ENCODE data around the gene TRIM43B. TPM values are rescaled to one million over a fixed set of nuclear protein-coding genes. Genes with fewer than 3 reads are reported as not detected.

Gene TRIM43B
- total and polyA plus RNA-seq, 4 donors: not detected

DNA sequence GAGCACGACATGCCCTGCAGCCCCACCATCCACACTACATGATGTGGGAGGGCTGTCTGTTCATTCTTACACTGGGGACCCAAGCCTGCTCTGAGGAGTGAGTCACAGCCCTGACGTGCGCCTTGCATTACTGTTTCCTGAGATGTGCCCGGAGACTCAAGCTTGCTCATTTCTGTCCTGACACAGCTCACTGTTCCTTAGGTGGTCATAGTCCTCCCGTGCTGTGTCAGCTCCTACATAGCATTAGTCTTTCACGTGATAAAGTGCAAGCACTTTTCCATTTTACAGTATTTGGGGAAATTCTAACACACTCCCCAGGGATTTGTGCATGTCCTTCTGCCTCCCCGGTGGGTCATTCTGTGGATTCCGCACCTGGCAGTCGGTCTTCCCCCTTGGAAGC, 46.2 kb upstream of the TRIM43B start:
- 96% methylated on average over 9 of the region's 9 CpGs for WGBS
- no peak for DNase-seq (ENCODE audit: low spot score)
- Histone ChIP-seq H3K4me1 (ENCODE audit: control insufficient read depth in 4 of 4, insufficient read depth in 4 of 4, low read length in 3 of 4) (peaks cover 0 to 15% (median under 1%) of the 10 kb centered on the region in 4 donors), H3K4me3 (ENCODE audit: low read depth in 1 of 3, low read length in 3 of 3) (no peak overlapping the region), H3K36me3 (ENCODE audit: control insufficient read depth in 4 of 4, insufficient read depth in 3 of 4, low read depth in 1 of 4, low read length in 3 of 4) (peaks cover 0 to 13% (median 5%) of the 10 kb centered on the region in 4 donors), H3K9ac (ENCODE audit: low read depth in 1 of 2, low read length in 2 of 2) (no peak overlapping the region), H3K27me3 (ENCODE audit: control insufficient read depth in 4 of 4, insufficient read depth in 4 of 4, low read length in 3 of 4) (no peaks in the 10 kb centered on the region), H3K9me3 (ENCODE audit: control insufficient read depth in 4 of 4, low read length in 3 of 4) (no peaks in the 10 kb centered on the region), H3K27ac (ENCODE audit: low read depth in 1 of 2, low read length in 2 of 2) (no peak overlapping the region)
- no peak for TF ChIP-seq TAF1 (conservative IDR thresholded peaks at IDR 0.05)
- TF ChIP-seq, protein P1, sequence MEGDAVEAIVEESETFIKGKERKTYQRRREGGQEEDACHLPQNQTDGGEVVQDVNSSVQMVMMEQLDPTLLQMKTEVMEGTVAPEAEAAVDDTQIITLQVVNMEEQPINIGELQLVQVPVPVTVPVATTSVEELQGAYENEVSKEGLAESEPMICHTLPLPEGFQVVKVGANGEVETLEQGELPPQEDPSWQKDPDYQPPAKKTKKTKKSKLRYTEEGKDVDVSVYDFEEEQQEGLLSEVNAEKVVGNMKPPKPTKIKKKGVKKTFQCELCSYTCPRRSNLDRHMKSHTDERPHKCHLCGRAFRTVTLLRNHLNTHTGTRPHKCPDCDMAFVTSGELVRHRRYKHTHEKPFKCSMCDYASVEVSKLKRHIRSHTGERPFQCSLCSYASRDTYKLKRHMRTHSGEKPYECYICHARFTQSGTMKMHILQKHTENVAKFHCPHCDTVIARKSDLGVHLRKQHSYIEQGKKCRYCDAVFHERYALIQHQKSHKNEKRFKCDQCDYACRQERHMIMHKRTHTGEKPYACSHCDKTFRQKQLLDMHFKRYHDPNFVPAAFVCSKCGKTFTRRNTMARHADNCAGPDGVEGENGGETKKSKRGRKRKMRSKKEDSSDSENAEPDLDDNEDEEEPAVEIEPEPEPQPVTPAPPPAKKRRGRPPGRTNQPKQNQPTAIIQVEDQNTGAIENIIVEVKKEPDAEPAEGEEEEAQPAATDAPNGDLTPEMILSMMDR (IDR thresholded peaks at IDR 0.05; ENCODE audit: low read depth, low read length, missing input control): no peak
- TF ChIP-seq EGR1 (IDR thresholded peaks at IDR 0.05; ENCODE audit: low read depth in 2 of 2): no peak
- TF ChIP-seq, protein P2, sequence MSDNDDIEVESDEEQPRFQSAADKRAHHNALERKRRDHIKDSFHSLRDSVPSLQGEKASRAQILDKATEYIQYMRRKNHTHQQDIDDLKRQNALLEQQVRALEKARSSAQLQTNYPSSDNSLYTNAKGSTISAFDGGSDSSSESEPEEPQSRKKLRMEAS (IDR thresholded peaks at IDR 0.05): no peak
- no peak for TF ChIP-seq YY1 (IDR thresholded peaks at IDR 0.05)
- TF ChIP-seq, protein P3, sequence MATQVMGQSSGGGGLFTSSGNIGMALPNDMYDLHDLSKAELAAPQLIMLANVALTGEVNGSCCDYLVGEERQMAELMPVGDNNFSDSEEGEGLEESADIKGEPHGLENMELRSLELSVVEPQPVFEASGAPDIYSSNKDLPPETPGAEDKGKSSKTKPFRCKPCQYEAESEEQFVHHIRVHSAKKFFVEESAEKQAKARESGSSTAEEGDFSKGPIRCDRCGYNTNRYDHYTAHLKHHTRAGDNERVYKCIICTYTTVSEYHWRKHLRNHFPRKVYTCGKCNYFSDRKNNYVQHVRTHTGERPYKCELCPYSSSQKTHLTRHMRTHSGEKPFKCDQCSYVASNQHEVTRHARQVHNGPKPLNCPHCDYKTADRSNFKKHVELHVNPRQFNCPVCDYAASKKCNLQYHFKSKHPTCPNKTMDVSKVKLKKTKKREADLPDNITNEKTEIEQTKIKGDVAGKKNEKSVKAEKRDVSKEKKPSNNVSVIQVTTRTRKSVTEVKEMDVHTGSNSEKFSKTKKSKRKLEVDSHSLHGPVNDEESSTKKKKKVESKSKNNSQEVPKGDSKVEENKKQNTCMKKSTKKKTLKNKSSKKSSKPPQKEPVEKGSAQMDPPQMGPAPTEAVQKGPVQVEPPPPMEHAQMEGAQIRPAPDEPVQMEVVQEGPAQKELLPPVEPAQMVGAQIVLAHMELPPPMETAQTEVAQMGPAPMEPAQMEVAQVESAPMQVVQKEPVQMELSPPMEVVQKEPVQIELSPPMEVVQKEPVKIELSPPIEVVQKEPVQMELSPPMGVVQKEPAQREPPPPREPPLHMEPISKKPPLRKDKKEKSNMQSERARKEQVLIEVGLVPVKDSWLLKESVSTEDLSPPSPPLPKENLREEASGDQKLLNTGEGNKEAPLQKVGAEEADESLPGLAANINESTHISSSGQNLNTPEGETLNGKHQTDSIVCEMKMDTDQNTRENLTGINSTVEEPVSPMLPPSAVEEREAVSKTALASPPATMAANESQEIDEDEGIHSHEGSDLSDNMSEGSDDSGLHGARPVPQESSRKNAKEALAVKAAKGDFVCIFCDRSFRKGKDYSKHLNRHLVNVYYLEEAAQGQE (IDR thresholded peaks at IDR 0.05): no peak
- no peak for TF ChIP-seq FOXA2 (IDR thresholded peaks at IDR 0.05)
- no peak for TF ChIP-seq RXRA (IDR thresholded peaks at IDR 0.05)
- no peak for TF ChIP-seq NR2F2 (IDR thresholded peaks at IDR 0.05)
- TF ChIP-seq, protein P4, sequence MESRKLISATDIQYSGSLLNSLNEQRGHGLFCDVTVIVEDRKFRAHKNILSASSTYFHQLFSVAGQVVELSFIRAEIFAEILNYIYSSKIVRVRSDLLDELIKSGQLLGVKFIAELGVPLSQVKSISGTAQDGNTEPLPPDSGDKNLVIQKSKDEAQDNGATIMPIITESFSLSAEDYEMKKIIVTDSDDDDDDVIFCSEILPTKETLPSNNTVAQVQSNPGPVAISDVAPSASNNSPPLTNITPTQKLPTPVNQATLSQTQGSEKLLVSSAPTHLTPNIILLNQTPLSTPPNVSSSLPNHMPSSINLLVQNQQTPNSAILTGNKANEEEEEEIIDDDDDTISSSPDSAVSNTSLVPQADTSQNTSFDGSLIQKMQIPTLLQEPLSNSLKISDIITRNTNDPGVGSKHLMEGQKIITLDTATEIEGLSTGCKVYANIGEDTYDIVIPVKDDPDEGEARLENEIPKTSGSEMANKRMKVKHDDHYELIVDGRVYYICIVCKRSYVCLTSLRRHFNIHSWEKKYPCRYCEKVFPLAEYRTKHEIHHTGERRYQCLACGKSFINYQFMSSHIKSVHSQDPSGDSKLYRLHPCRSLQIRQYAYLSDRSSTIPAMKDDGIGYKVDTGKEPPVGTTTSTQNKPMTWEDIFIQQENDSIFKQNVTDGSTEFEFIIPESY (IDR thresholded peaks at IDR 0.05): no peak
- TF ChIP-seq HNF4G (IDR thresholded peaks at IDR 0.05): no peak
- no peak for TF ChIP-seq FOXA1 (IDR thresholded peaks at IDR 0.05)
- TF ChIP-seq SP1 (IDR thresholded peaks at IDR 0.05): no peak

DNA sequence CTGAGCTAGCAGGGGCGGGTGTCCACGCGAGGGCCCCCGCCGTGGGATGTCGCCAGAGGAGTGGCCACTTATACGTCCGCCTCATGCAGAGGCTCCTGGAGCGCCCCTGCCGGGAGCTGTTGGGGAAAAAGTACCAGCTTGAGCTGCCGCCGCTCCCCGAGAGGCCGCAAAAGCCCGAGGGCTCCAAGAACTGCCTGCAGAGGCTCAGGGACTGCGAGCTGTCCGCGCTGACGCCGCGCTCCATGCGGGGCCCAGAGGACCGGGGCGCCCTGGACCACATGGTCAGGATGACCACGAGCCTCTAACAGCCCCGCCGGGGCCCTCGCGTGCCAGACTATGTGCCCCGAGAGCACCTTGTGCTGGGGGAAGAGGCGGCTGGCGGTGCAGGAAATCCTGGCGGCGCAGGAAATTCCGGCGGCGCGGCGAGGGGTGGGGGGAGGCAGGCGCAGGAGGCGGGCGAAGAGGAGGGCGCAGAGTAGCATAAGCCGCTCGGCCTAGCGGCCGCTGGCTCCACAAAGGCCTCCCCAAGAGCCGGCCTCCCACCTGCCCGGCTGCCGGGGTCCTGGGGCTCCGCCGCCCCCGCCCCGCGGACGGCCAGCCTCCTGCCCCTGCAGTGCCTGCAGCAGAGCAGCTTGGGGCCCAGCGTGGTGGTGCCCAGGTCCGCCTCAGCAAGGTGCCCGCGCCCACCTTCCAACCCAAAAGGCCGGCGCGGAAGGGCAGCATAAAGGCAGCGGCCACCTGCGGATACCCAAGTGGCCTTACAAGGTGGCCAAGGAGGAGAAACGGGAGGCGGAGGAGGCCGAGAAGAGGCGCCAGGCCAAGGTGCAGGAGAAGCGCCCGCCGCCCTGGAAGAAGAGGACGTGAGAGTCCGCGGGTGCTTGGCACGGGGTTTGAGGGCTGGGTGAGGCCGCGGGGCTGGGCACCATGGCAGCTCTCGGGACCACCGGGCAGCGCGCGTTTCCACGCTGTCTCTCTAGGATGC, 42.1 kb upstream of the TRIM43B start:
- peak overlapping the region; percentile 77 to 82 for H3K27ac ChIP-seq (ENCODE audit: low read depth in 1 of 2, low read length in 2 of 2)
- peak overlapping the region; percentile 39 to 61 for H3K9ac ChIP-seq (ENCODE audit: low read depth in 1 of 2, low read length in 2 of 2)
- TF ChIP-seq, protein P2 (IDR thresholded peaks at IDR 0.05): peak; percentile 22
- TF ChIP-seq, protein P3 (IDR thresholded peaks at IDR 0.05): peak; percentile 67
- TF ChIP-seq GABPA (IDR thresholded peaks at IDR 0.05 in 1 of 2, conservative IDR thresholded peaks at IDR 0.05 in 1 of 2): peak in 1 of 2 donors; percentile 88
- TF ChIP-seq HNF4A (conservative IDR thresholded peaks at IDR 0.05): peak in 1 of 2 donors; percentile 18
- TF ChIP-seq SP1 (IDR thresholded peaks at IDR 0.05): peak; percentile 12
- peak in 1 of 2 donors; percentile 60 for TF ChIP-seq RAD21 (IDR thresholded peaks at IDR 0.05)
- TF ChIP-seq YY1 (IDR thresholded peaks at IDR 0.05): no peak
- TF ChIP-seq, protein P4 (IDR thresholded peaks at IDR 0.05): no peak

More for the DNA sequence above, 42.1 kb upstream of the TRIM43B start:
- peak; percentile 67 for DNase-seq (ENCODE audit: low spot score)
- no peaks in the 10 kb centered on the region for H3K9me3 ChIP-seq (ENCODE audit: control insufficient read depth in 4 of 4, low read length in 3 of 4)
- peaks cover 0 to 13% (median 5%) of the 10 kb centered on the region in 4 donors for H3K36me3 ChIP-seq (ENCODE audit: control insufficient read depth in 4 of 4, insufficient read depth in 3 of 4, low read depth in 1 of 4, low read length in 3 of 4)
- H3K4me3 ChIP-seq (ENCODE audit: low read depth in 1 of 3, low read length in 3 of 3): peak overlapping the region; percentile 38 to 96 (median 84)
- WGBS: 2% methylated on average over 84 of the region's 84 CpGs
- no peaks in the 10 kb centered on the region for H3K27me3 ChIP-seq (ENCODE audit: control insufficient read depth in 4 of 4, insufficient read depth in 4 of 4, low read length in 3 of 4)
- H3K4me1 ChIP-seq (ENCODE audit: control insufficient read depth in 4 of 4, insufficient read depth in 4 of 4, low read length in 3 of 4): peaks cover 0 to 21% (median 6%) of the 10 kb centered on the region in 4 donors

Measured in liver (tissue), 9 donors.